Mammary microvascular endothelial cell (primary cell): ENCODE measurements around the gene GRM8. TPM values are rescaled to one million over a fixed set of nuclear protein-coding genes. Genes with fewer than 3 reads are reported as not detected.

Experiments used
- total RNA-seq: library from RNA; depleted of rRNA; stranded (reverse); fragments of >200 nt; gene quantifications from 2 replicates; pipeline ENCODE4 v1.2.3, GENCODE V29; 2015

Gene GRM8
- 0.30 TPM in 1 of 2 replicates, not detected in the other for total RNA-seq

DNA sequence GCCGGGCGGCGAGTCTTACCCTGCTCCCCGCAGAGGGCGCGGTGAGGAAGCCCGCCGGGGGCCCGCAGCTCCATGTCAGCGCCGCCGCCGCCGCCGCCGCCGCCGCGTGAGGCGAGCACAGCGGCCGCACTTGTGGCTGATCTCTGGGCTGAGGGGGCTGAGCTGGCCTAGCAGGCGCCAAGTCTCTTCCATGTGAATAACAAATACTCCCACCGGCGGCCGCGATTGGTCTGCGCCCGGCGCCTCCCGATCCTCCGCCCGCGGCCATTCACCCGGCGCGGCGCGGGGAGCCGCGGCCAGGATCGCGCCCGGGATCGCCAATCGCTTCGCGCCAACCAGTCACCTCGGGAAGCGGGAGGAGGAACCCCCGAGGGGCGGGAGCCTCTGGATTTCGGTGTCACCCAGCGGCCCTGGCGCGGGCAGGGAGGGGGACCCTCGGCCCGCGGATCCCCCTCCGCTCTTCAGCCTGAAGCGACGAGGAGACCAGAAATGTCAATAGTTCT, at the start of gene GRM8:
TSS of gene GRM8 (minus strand) at position 164 of the 503 bp plus-strand sequence.

Other genes with a start within 250 kb of the GRM8 start
- gene ZNF800, start 139.8 kb upstream of the GRM8 start, total RNA-seq, result 9.6 and 18.1 TPM in 2 replicates